ENCODE measurements around the gene CECR2.

- no peak for TF ChIP-seq CTCF (IDR thresholded peaks at IDR 0.05; ENCODE audit: low read depth, low read length, poor library complexity, severe bottlenecking)
- no peak for TF ChIP-seq EZH2phosphoT487 (IDR thresholded peaks at IDR 0.05; ENCODE audit: borderline replicate concordance, low read length)
Observed at GRCh38 chr22:17359501-17359900, 9.8 kb upstream of the CECR2 start.

Measured in DOHH2 (cell line).